ENCODE results near the gene CCDC6. TPM values are rescaled to one million over a fixed set of nuclear protein-coding genes. Genes with fewer than 3 reads are reported as not detected.
"Not testable (repeated sequence)": the region's sequence is repeated elsewhere in the genome, so short reads cannot be mapped to it uniquely, and the experiment has no call there.

The CCDC6 gene
- total RNA-seq, 1 donor from 2014 or later, result 24.0 TPM

- TF ChIP-seq CTCF (IDR thresholded peaks at IDR 0.05; ENCODE audit: insufficient read depth, low read length, severe bottlenecking), result no peak
- Histone ChIP-seq H3K27me3 (ENCODE audit: control insufficient read depth, insufficient read depth, low read length) (no peaks in the 10 kb centered on the region), H3K36me3 (ENCODE audit: control insufficient read depth, insufficient read depth, low read length) (peaks cover 18% of the 10 kb centered on the region), H3K4me3 (ENCODE audit: low read depth, low read length) (no peak overlapping the region)
- DNase-seq (ENCODE audit: low read depth) (no peak), FAIRE-seq (no peak)
Observed at GRCh38 chr10:59803714-59804113, 102.6 kb downstream of the CCDC6 start.

DNA sequence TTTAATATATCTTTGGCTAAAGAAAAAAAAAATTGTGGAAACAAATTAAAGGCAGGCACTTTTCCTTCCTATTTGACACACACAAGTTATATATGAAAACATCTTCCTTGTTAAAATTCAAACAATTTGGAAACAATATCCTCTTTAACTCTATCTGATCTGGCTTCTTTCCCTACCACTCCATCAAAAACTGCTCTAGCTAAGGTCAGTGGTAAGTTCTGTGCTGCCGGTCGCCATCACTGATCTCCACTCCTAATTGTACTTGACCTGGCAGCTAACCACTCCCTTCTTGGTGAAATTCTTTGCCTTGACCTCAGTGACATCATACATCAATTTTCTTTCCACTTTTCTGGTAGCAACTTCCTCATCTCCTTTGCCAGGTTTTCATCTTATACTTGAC lies 105.2 kb downstream of the CCDC6 start:
- Histone ChIP-seq H3K4me3 (ENCODE audit: low read depth, low read length) (no peak overlapping the region), H3K36me3 (ENCODE audit: control insufficient read depth, insufficient read depth, low read length) (peaks cover 14% of the 10 kb centered on the region), H3K27me3 (ENCODE audit: control insufficient read depth, insufficient read depth, low read length) (no peaks in the 10 kb centered on the region)
- FAIRE-seq (no peak), DNase-seq (ENCODE audit: low read depth) (no peak)
- TF ChIP-seq CTCF (IDR thresholded peaks at IDR 0.05; ENCODE audit: insufficient read depth, low read length, severe bottlenecking), result no peak

GRCh38 chr10:59799421-59799820 lies 106.9 kb downstream of the CCDC6 start:
- TF ChIP-seq CTCF (IDR thresholded peaks at IDR 0.05; ENCODE audit: insufficient read depth, low read length, severe bottlenecking), result no peak
- H3K36me3 ChIP-seq (ENCODE audit: control insufficient read depth, insufficient read depth, low read length), result peaks cover 7% of the 10 kb centered on the region
- H3K27me3 ChIP-seq (ENCODE audit: control insufficient read depth, insufficient read depth, low read length), result no peaks in the 10 kb centered on the region
- no peak overlapping the region for H3K4me3 ChIP-seq (ENCODE audit: low read depth, low read length)
- FAIRE-seq (no peak), DNase-seq (ENCODE audit: low read depth) (no peak)

- Histone ChIP-seq H3K4me3 (ENCODE audit: low read depth, low read length) (no peak overlapping the region), H3K27me3 (ENCODE audit: control insufficient read depth, insufficient read depth, low read length) (no peaks in the 10 kb centered on the region), H3K36me3 (ENCODE audit: control insufficient read depth, insufficient read depth, low read length) (peaks cover 7% of the 10 kb centered on the region)
- no peak for FAIRE-seq
- no peak for DNase-seq (ENCODE audit: low read depth)
- no peak for TF ChIP-seq CTCF (IDR thresholded peaks at IDR 0.05; ENCODE audit: insufficient read depth, low read length, severe bottlenecking)
Observed at GRCh38 chr10:59793919-59794318, 112.4 kb downstream of the CCDC6 start.

DNA sequence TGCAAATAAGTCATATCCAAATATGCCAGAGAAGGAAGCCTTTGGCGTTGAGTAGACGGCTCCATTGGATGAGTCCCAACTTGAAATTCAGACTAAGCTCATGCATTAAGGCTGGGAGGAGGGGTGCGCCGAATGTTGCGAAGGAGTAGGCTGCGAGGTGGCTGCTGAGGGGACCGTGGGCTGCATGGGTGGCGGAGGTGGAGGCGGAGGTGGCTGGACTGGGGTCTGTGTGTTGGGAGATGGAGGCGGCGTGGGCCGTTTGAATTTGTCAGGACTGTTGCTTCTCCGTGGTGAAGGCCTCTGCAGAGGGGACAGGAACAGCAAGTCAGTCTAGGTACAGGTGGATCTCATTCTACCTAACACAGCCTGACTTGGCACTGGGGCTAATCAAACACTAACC lies 113.5 kb downstream of the CCDC6 start:
- no peak for FAIRE-seq
- no peak for DNase-seq (ENCODE audit: low read depth)
- no peak for TF ChIP-seq CTCF (IDR thresholded peaks at IDR 0.05; ENCODE audit: insufficient read depth, low read length, severe bottlenecking)
- H3K4me3 ChIP-seq (ENCODE audit: low read depth, low read length), result no peak overlapping the region
- no peaks in the 10 kb centered on the region for H3K27me3 ChIP-seq (ENCODE audit: control insufficient read depth, insufficient read depth, low read length)
- H3K36me3 ChIP-seq (ENCODE audit: control insufficient read depth, insufficient read depth, low read length), result peaks cover 7% of the 10 kb centered on the region

DNA sequence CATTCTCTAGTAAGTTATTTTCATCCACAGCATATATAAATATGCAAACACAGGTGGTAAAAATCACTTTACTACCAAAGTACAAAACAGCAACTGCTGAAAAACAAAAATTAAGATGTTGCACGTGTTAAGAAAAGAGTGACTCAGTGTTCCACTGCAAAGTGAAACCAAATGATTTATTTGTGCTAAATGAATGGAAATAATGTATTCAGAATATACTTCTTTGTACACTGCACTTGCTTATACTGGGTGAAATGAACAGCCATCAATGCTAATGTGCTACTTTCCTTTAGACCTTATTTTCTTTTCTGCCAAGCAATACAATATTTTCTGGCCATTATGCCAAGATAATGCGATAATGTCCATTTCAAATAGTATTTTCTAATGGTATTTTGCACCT lies 114.8 kb downstream of the CCDC6 start:
- no peak for TF ChIP-seq CTCF (IDR thresholded peaks at IDR 0.05; ENCODE audit: insufficient read depth, low read length, severe bottlenecking)
- DNase-seq (ENCODE audit: low read depth), result no peak
- FAIRE-seq, result no peak
- peaks cover 7% of the 10 kb centered on the region for H3K36me3 ChIP-seq (ENCODE audit: control insufficient read depth, insufficient read depth, low read length)
- no peaks in the 10 kb centered on the region for H3K27me3 ChIP-seq (ENCODE audit: control insufficient read depth, insufficient read depth, low read length)
- no peak overlapping the region for H3K4me3 ChIP-seq (ENCODE audit: low read depth, low read length)

- not testable (repeated sequence) for H3K36me3 ChIP-seq (ENCODE audit: control insufficient read depth, insufficient read depth, low read length)
Observed at GRCh38 chr10:59790080-59790479, 116.3 kb downstream of the CCDC6 start.

GRCh38 chr10:59788914-59789313 lies 117.4 kb downstream of the CCDC6 start:
- not testable (repeated sequence) for H3K4me3 ChIP-seq (ENCODE audit: low read depth, low read length); DNase-seq (ENCODE audit: low read depth); H3K27me3 ChIP-seq (ENCODE audit: control insufficient read depth, insufficient read depth, low read length); H3K36me3 ChIP-seq (ENCODE audit: control insufficient read depth, insufficient read depth, low read length)
- peak; percentile 88 for FAIRE-seq

More at GRCh38 chr10:59790080-59790479, 116.3 kb downstream of the CCDC6 start:
- FAIRE-seq, result peak; percentile 96
- H3K4me3 ChIP-seq (ENCODE audit: low read depth, low read length); DNase-seq (ENCODE audit: low read depth); H3K27me3 ChIP-seq (ENCODE audit: control insufficient read depth, insufficient read depth, low read length): not testable (repeated sequence)

- not testable (repeated sequence) for DNase-seq (ENCODE audit: low read depth); H3K36me3 ChIP-seq (ENCODE audit: control insufficient read depth, insufficient read depth, low read length); H3K4me3 ChIP-seq (ENCODE audit: low read depth, low read length); H3K27me3 ChIP-seq (ENCODE audit: control insufficient read depth, insufficient read depth, low read length); FAIRE-seq
Observed at GRCh38 chr10:59787032-59787431, 119.3 kb downstream of the CCDC6 start.
